T-helper 1 cell (primary cell): ENCODE data around the gene PRG3.
A peak's percentile ranks its signal among the peaks of the same experiment; 100 is the strongest.
"Not testable (repeated sequence)": the region's sequence is repeated elsewhere in the genome, so short reads cannot be mapped to it uniquely, and the experiment has no call there.

Experiments
- DNase-seq, 5 donors: peaks; one replicate each; pipeline ENCODE4 v3.0.0-alpha.2; 2012 to 2020

Gene PRG3

DNA sequence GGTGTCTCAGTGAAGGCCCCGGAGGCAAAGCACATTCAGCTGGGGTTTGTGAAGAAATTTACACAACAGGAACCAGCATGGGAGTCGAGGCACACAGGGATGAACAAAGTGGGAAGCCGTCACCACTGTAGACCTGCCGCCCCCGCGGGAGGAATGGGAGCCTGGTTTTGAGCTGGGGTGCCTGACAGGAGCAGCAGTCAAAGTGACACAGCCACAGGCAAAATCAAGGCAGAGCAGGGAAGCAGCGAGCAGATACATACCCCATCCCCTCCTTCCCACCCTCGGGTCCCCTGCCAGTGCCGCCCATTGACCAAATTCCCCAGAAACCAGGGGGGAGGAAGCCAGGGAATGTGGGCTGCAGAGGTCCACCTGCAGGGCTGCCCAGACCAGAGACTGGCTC lies 22.0 kb downstream of the PRG3 start:
- no peak for DNase-seq

DNA sequence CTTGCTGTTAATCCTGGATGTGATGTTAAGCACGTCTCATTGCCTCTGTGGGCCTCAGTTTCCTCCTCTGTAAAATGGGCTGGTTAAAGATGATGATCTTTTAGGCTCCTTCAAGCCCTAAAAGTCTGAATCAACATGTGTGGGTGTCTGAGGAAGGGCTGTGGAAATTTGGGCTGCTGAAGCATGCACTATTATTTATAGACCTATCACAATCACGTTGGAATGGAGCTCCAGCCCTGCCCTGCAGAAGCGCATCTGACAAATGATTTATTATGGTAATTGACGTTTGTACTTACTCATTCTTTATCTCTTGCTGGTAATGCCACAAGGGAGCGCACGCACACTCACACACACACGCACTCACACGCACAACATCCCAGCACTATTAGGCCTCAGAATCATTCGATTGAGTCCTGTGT lies 22.4 kb downstream of the PRG3 start:
- no peak for DNase-seq

DNA sequence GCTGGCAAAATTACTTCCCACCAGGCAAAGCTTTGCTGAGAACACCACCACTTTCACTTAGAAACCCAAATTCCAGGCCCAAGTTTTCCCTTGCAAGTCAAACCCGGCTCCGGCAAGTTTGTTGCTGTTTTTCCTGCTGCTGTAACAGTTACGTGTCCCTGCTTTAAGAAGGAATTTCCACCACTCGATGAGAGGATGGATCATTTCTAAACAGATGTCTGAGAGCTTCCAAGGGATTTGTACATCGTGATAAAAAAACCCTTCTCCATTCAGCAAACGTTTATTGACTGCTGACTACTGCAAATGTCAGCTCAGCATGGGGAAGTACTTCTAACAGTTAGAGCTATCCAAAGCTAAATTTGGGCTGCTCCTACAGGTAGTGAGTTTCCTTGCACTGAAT lies 23.1 kb downstream of the PRG3 start:
- DNase-seq, result no peak

DNA sequence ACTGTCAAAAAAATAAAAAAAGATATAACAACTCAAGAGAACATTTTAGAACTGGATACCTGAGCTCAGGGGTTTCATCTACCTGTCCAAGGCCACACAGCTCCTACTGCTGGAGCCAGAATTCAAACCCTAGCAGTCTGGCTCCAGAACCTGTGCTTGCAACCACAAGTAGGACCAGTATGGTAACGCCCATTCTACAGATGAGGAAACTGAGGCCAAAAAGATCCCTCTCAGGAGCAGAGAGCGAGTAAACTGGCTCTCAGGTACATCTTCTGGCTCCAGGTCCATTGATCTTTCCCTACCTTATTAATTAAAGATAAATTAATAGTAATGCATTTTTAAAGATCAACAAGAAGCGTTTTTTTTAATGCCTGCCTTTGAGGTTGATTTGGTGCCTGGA lies 23.6 kb downstream of the PRG3 start:
- no peak for DNase-seq

DNA sequence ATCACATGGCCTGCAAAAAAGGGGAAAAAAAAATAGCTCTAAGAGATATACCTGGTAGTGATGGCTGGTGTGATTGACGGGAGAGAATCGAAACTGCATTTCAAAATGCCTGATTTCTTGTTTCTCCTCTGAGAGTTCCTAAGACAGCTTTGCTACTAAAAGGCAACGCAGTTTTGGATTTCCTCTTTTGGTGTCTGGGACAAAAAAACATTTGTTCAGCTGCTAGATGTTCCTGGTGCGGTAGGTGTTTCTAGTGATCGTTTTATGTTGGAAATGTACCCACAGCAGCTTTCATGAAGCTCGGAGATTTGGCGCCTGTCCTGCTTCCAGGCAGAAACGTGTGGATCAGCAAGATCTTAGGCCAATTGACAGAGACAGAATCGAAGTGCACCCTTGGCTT lies 24.7 kb downstream of the PRG3 start:
- no peak for DNase-seq

DNA sequence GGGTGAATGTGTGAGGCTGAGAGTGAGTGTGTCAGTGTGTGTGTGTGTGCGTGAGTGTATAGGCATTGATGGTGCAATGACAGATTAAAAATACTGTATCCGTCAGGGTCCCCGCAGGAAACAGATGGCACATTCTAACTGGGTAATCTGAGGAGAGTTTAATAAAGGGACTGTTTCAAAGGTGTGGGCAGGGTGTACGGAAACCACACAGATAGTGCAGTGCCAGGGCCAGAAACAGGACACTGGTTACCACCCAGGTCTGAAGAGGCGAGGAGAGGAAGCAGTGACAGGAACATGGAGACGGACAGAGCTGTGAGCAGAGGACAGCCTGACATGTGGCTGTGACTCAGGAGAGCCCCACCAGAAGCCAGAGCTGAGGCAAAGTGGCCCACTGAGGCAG lies 26.3 kb downstream of the PRG3 start:
- no peak for DNase-seq

DNA sequence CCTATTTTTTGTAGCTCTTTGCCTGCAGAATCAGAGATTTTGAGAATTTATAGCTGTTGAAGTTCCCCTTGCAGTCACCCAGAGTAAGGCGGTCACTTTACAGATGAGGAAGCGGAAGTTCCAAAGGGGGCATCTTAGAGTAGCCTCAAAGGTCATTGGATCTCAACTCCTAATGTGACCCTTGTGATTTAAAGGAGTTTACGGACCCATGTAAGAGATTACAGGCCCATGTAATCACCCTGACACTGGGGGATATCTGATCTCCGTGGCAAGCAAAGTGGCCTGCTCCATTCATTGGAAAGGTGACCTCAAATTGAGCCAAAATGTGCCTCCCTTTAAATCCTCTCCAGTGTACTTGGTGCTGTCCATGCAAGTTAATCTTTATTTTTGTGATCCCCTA lies 27.1 kb downstream of the PRG3 start:
- DNase-seq, result no peak

DNA sequence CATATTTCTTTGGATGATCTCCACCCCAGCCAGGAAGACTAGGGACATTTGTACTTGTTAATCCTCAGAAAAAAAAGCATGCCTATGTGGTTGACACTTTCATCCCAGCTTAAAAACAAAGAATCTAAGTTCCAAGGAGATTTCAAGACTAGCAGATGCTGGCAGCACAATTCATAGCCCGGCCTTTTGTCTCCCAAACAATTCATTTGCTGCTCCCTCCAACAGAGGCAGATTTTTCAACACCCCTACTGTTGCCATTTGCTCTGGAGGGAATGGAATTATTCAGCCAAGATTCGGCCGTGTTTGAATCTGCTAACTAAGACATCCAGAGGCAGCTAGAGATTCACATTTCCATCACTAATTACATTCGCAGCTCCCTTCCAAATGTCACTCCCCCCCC lies 27.5 kb downstream of the PRG3 start:
- no peak for DNase-seq

DNA sequence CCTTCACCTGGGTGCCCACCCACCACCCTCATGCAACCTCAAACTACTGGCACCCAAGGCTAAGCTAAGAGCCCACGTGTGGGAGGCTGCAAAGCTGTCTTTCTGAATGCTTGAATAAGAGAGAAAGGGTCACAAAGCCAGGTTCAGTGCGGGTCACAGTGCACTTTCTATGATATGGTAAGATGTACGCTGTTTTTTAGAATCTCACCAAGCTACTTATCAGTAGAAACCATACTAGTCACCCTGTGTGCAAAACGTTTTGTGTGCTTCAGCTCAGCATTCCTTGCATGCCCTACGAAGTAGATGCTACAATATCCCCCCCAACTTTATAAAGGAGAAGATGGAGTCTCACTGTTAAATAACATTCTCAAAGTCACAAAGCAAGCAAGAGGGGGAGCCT lies 27.9 kb downstream of the PRG3 start:
- no peak for DNase-seq

DNA sequence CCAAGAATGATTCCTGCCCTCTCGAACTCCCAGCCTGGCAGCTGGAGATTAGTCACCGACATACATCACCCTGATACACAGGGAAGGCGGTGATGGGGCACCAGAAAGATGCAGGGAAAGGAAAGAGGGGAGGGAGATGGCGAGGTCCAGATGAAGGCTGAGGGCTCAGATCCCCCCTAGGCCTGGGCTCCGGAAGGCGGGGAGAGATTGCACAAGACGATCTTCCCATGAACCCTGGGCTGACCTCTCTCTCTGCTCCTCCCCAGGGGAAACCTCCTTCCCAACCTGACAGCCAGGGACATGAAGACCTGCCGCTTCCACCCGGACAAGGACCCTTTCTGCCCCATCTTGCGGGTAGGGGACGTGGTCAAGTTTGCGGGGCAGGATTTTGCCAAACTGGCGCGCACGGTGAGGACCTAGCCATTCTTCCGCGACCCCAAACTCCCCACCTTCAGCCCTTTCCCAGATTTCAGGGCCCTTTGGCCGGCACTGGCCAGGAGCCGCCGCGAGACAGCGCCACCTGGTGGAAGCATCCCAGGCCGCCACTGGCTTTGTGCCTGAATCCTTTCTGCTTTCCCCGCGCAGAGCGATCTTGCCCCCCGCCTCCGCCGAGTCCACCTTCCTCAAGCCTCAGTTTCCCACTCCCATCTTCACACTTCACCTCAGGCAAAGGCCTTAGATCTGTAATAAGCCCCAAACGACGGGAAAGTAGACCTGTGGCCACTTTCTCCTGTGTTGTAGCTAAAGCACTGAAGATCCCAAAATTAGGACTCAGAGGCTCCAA lies 31.3 kb downstream of the PRG3 start:
- peak; percentile 36 to 51 (median 48) for DNase-seq

DNA sequence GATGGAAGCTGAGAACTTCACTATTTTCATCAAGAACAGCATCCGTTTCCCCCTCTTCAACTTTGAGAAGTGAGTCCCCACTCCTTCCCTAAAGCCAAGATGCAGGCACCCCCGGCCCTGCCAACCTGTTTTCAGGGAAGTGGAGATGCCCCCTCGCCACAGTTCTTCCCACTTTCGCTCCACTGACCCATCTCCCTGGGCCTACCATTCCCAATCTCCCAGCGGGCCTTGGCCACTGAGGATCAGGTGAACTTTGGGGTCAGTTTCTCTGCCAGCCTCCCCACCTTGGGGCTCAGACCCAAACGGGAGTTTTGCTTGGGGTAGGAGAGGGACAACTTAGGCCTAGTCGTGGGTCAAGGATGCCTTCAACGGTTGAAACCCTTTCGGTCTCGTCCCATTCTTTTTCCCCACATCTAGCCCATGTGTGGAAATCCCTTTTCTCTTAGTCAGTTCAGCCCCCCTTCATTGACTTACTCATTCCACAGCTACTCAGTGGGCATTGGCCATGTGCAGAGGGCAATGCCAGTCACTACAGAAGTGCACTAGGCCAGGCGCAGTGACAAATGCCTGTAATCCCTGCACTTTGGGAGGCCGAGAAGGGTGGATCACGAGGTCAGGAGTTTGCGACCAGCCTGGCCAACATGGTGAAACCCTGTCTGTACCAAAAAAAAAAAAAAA lies 32.2 kb downstream of the PRG3 start:
- no peak for DNase-seq

DNA sequence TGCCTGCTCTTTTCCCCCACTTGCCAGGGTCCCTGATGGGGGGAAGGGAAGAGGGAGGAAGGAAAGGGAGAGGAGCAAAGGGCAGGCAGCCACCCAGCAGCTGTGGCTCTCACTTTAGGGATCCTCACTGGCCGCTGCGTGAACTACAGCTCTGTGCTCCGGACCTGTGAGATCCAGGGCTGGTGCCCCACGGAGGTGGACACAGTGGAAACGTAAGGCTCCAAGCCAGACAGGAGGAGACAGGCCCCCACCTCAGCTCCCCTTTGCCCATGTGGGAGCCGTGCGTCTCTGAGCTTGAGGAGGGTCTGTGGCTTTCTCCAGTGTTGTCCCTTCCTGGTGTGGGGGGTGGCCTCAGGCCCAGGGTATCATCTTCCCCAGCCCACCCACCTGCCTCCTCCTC lies 32.9 kb downstream of the PRG3 start:
- DNase-seq, result no peak

DNA sequence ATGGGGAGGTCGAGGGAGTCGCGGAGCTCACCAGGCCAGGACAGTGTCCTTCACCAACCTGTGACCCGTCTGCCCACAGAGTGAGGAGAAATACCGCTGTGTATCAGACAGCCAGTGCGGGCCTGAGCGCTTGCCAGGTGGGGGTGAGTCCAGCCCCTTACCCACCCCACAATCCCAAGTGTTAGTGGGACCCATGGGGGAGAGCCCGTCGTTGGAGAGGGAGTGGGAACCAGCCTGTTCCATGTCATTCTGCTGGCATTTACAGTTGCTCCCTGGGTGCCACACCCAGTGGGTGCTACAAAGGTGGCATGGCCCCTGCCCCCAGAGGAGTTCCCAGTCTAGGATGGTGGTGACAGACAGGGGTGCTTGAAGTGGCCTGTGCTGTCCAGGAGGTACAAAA lies 33.6 kb downstream of the PRG3 start:
- no peak for DNase-seq

DNA sequence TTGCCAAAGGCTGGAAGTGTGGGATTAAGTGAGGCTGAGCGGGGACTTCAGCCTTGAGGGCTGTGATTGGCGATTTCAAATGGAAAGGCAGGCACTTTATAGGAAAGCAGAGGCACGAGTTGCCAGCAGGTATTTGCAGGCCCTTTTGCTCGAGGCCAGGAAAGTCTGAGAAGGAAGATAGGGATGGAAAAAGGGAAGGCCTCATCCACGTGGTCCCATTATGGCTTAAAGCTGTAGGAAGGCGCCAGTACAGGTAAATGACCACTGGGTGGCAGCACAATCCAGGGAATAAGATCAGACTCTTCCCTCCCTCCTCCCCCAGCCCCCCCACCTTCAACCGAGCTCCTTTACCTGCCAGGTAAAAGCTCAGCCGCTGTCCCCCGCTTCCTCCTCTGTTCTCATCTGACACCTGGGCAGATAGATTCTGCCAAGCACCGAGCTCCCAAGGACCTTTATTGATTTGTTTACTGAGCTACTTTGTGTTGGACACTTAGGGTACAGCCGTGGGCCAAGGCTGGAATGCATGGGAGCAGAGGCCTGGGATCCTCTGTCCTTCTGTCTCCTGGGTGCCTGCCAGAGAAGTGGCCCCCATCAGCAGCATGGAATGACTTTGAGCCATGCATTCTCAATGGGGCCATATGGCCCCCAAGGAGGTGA lies 35.3 kb downstream of the PRG3 start:
- peak; percentile 35 to 73 (median 56) for DNase-seq

DNA sequence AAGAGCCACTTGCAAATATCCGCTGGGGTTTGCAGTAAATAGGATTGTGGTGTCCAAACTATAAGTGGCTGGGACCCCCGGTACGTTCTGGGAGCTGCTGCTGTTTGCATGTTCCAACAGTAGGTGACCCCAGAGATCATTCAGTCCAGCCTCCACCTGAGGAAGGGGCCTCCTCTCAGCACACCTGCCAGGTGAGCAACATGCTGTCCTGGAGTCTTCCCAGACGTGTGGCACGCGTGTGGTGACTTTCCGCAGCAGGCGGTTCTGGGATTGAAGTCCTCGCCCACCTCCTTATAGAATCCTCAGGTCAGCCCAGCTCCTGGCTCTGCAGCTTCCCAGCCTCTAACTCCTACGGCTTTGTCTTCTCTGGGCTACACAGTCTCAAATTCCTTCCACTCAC lies 36.1 kb downstream of the PRG3 start:
- DNase-seq, result no peak

DNA sequence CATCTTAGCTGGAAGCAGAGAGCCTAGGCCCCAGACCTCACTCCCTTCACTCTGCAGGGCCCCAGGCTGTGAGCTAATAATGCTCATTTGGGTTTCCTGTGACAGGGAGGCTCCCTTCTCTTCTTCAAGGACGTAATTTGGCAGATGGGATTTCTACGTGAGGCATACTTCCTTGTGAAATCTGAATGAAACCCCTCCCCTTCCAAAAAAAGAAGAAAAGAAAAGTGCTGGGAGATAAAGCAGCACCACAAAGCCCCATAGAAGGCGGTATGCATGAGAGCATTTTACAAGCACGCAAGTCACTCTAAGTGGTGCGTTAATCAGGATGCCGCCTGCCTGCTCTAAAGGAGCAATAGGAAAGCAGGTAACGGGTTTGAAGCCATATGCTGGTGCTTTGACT lies 37.1 kb downstream of the PRG3 start:
- DNase-seq, result no peak

DNA sequence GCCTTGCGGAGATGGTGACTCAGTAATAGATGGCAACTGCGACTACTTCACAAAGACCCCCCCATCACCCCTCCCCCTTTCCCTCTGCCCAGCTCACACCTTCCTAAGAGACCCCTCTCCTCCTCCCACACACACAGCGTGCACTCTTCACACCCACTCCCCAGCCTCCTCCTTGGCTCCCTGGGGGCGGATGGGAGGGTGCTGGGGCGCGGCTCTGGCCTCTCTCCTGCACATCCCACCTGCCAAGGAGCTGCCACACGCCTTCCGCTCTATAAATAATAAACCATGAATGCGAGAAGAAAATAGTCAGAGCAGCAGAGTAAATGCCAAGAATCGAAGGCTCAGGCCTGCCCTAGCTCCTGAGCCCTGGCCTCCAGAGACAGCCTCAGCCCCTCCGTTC lies 38.2 kb downstream of the PRG3 start:
- DNase-seq, result no peak

DNA sequence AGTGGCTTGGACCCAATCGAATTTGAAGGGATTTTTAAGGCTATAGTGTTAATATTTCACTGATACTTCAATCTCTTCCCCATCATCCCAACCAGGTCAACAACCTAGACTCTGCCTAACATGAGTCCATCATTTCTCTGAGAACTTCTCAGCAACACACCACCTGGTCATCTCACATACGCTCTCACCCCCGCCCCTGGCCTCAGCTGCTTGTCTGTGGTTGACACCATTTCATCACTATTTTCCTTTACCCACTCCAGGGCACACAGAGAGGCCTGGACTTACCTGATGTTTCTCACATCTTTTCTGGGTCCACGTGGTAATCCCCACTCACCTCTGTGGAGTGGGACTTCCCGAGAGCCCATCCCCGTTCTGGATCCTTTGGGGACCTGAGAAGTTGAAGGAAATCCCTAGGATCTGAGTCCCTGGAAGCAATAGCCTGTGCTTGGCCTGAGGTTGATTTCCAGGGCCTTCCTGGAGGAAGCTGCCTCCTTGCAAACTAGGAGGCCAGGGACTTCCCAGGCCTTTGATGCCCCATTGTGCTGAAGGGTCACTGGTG lies 39.6 kb downstream of the PRG3 start:
- no peak for DNase-seq

DNA sequence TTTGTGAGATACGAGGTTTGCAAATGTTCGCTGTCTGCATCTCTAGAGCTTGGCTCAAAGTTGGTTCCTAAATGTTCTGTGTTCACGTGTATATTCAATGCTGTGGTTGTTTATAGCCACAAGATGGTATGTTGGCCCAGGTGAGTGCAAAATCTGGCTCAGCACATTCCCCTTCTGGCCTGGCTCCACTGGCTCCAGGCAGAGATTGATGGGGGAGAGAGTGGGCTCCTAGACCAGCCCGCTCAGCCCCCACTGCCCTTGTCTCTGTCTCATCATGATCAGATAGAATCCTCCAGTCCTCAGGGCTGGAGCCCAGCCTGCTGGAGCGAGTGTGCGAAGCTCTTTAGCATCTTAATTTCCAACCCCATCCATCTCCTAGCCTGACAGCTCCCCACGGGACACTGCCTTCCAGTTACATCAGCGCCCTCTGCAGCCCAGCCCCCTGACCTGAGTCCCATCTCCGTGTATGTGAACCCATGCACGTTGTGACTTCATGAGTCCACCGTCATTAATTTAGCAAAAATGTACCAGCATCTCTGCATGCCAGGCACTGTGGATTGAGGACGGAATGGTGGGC lies 40.8 kb downstream of the PRG3 start:
- no peak for DNase-seq

DNA sequence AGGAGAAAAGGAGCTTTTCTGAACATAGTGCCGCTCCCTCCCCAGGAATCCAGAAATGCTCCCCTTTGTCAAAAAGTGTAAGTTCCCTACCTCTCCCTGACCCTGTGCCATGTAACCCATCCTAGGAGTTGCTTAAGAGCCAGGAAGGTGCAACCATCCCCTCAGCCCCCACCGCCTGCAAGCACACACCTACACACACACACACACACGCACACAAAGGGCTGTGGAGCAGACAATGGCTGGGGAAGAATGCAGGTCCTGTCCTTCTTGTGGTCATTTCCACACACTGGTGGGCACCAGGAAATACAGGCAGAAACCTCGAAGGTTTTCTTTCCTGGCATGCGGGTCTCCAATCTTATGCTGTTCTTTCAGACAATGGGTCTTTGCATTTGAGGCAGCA lies 41.6 kb downstream of the PRG3 start:
- no peak for DNase-seq

DNA sequence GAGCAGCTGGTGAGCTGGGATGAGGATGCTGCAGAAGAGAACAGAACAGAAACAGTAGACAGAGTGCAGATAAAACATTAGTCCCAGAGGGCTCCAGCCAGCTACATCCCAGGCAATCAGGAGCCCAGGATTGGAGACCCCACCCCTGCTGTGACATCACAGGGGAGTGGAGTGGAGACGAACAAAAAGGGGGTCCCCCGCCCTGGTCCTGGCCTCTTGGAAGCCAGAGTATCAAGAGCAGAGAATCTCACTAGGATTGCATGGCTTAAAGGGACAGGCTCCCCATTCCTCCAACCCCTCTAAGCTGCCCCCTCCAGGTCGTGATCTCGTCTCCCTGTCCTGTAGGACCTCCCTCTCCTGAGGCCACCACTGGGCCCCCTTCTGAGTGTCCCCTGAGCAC lies 42.8 kb downstream of the PRG3 start, which contains the start of gene P2RX3:
P2RX3 (plus strand) TSS at position 211 of the 400 bp plus-strand sequence. CDS start 199 bp downstream, outside the sequence.
- no peak for DNase-seq

DNA sequence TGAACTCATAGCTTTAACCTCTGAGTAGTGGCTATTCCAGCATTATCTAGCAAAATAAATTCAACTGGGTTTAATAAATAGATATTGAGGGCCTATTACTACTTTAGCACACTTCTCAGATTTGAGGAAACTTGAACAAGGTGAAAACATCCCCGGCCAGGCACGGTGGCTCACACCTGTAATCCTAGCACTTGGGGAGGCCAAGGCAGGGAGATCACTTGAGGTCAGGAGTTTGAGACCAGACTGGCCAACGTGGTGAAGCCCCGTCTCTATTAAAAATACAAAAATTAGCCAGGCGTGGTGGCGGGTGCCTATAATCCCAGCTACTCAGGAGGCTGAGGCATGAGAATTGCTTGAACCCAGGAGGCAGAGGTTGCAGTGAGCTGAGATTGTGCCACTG lies 44.1 kb downstream of the PRG3 start:
- DNase-seq, result not testable (repeated sequence)

DNA sequence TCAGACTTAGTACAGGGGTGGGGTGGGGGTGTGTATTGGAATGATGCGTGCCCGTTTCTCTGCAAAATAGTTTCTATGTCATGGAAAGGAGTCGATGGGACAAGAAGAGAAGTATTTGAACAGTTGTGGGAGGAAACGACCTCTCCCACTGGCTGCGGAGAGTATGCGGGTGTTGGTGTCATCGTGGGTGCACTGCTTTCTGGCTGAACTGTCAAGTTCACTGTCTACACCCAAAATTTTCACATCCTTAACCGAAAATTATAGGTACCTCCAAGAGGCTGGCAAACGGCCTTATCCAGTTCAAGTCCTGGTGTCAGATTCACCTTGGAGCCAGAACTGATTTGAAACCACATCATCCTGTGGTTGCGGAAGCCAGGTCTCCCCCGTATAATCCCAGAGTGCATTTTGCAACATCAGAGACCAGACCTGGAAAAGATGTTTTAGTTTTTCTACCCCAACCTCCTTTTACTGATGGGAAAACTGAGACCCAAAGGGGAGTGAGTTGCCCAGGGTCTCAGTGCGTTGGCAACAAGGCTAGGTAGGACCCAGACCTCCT lies 44.8 kb downstream of the PRG3 start:
- DNase-seq, result peak in 1 of 5 donors; percentile 18
